DOHH2 (cell line): Measurements from ENCODE around the gene FKBP10.

Experiments
- H3F3A ChIP-seq: fragments of 200-600 bp; sonication (generic), shearing (Covaris generic); 2 replicates; pipeline ENCODE4 v1.6.0; 2016; ENCODE audit warnings: antibody characterized with exemption, mild to moderate bottlenecking; ENCODE audit not compliant: control insufficient read depth, insufficient read depth
- H3K27ac ChIP-seq: fragments of 200-600 bp; sonication (generic); 2 replicates; pipeline ENCODE4 v1.5.1; 2014; ENCODE audit warnings: low read depth, mild to moderate bottlenecking, low read length, moderate library complexity
- H3K27me3 ChIP-seq: fragments of 200-600 bp; sonication (generic); 2 replicates; pipeline ENCODE4 v1.6.1; 2014; ENCODE audit warnings: mild to moderate bottlenecking, low read length, mixed read lengths; ENCODE audit not compliant: control insufficient read depth
- H3K36me3 ChIP-seq: fragments of 200-600 bp; sonication (generic); 2 replicates; pipeline ENCODE4 v1.6.1; 2014; ENCODE audit warnings: mild to moderate bottlenecking, low read length, moderate library complexity, mixed read lengths; ENCODE audit not compliant: control insufficient read depth
- H3K4me1 ChIP-seq: fragments of 200-600 bp; sonication (generic); 2 replicates; pipeline ENCODE4 v1.6.1; 2014; ENCODE audit warnings: mild to moderate bottlenecking, low read length, mixed read lengths; ENCODE audit not compliant: control insufficient read depth
- H3K4me2 ChIP-seq: fragments of 200-600 bp; sonication (generic); 2 replicates; pipeline ENCODE4 v1.6.0; 2014; ENCODE audit warnings: mild to moderate bottlenecking, low read length, moderate library complexity
- H3K4me3 ChIP-seq: fragments of 200-600 bp; sonication (generic); 2 replicates; pipeline ENCODE4 v1.5.1; 2014; ENCODE audit warnings: mild to moderate bottlenecking, low read length, mixed read lengths
- H3K79me2 ChIP-seq: fragments of 200-600 bp; sonication (generic); 2 replicates; pipeline ENCODE4 v1.6.1; 2014; ENCODE audit warnings: mild to moderate bottlenecking, low read length, mixed read lengths; ENCODE audit not compliant: control insufficient read depth
- H3K9me2 ChIP-seq: fragments of 200-600 bp; sonication (generic); replicated peaks from 2 replicates; pipeline ENCODE4 v1.6.1; 2014; ENCODE audit warnings: mild to moderate bottlenecking, low read length, mixed read lengths; ENCODE audit not compliant: control insufficient read depth
- H3K9me3 ChIP-seq: fragments of 200-600 bp; sonication (generic); 2 replicates; pipeline ENCODE4 v1.6.1; 2014; ENCODE audit warnings: antibody characterized with exemption, low read length, mixed read lengths; ENCODE audit not compliant: control insufficient read depth, insufficient read depth
- H4K20me1 ChIP-seq: fragments of 200-600 bp; sonication (generic); 2 replicates; pipeline ENCODE4 v1.6.0; 2014; ENCODE audit warnings: low read depth, mild to moderate bottlenecking, antibody characterized with exemption, low read length, moderate library complexity; ENCODE audit not compliant: control insufficient read depth, insufficient read depth
- EZH2phosphoT487 ChIP-seq: fragments of 200-600 bp; sonication (generic); IDR thresholded peaks from 2 replicates; pipeline ENCODE4 v1.6.1; 2017; ENCODE audit warnings: borderline replicate concordance, mild to moderate bottlenecking, antibody characterized with exemption, low read length, moderate library complexity, mixed read lengths
- TF ChIP-seq, protein P1 (sequence below): fragments of 200-600 bp; sonication (generic); IDR thresholded peaks from one replicate; pipeline ENCODE4 v1.5.1; 2014; ENCODE audit warnings: antibody characterized with exemption, mild to moderate bottlenecking, low read depth, low read length; ENCODE audit not compliant: poor library complexity, severe bottlenecking

Gene FKBP10

DNA sequence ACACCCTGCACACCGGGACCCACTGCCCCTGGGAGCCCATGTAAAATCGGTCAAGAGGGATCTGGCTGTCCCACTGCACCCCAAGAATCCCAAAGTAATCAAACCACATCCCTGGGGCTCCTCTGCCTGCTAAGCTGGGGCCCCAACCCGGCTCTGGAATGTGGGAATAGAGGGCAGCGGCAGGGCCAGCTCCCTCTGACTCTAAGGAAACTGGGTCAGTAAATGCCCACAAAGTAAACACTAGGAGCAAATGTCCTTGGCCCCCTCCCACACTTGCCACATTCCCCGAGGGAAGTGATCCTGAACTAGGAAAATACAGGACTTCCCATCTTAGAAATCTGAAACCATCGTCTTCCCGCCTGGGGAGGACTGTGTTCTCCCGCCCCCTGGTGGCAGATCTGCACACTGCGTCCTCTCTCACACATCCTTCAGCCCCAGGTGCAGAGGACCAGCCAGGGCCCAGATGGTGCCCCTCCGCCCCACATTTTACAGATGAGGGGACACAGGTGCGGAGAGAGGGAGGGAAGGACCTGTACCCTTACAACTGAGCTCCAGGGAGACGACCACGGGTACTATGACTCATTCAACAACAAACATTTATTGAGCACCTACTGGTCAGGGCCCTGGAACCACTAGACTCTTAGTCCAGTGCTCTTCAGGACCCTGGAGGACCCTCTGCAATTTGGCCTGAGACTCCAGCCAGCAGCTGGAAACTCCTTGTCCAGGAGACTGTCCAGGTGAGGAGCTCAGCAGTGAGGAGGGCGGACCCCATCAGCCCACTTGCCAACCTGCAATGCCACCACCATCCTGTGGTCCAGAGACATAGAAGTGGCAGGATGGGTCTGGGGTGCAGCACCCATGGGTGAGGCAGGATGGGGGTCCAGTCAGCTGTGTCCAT, 11.2 kb upstream of the FKBP10 start:
- H4K20me1 ChIP-seq, result no peaks in the 10 kb centered on the region
- H3K9me3 ChIP-seq, result no peaks in the 10 kb centered on the region
- H3K79me2 ChIP-seq, result no peaks in the 10 kb centered on the region
- peak overlapping the region; percentile 23 for H3K4me2 ChIP-seq
- peaks cover 33% of the 10 kb centered on the region for H3K4me1 ChIP-seq
- no peak overlapping the region for H3K27ac ChIP-seq
- no peaks in the 10 kb centered on the region for H3K36me3 ChIP-seq
- H3K9me2 ChIP-seq, result no peaks in the 10 kb centered on the region
- TF ChIP-seq, protein P1, sequence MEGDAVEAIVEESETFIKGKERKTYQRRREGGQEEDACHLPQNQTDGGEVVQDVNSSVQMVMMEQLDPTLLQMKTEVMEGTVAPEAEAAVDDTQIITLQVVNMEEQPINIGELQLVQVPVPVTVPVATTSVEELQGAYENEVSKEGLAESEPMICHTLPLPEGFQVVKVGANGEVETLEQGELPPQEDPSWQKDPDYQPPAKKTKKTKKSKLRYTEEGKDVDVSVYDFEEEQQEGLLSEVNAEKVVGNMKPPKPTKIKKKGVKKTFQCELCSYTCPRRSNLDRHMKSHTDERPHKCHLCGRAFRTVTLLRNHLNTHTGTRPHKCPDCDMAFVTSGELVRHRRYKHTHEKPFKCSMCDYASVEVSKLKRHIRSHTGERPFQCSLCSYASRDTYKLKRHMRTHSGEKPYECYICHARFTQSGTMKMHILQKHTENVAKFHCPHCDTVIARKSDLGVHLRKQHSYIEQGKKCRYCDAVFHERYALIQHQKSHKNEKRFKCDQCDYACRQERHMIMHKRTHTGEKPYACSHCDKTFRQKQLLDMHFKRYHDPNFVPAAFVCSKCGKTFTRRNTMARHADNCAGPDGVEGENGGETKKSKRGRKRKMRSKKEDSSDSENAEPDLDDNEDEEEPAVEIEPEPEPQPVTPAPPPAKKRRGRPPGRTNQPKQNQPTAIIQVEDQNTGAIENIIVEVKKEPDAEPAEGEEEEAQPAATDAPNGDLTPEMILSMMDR, result peak; percentile 98
- no peak for TF ChIP-seq EZH2phosphoT487
- no peaks in the 10 kb centered on the region; the same call in 1 of the 2 replicates for H3K27me3 ChIP-seq
- no peaks in the 10 kb centered on the region for H3F3A ChIP-seq
- H3K4me3 ChIP-seq, result no peak overlapping the region

DNA sequence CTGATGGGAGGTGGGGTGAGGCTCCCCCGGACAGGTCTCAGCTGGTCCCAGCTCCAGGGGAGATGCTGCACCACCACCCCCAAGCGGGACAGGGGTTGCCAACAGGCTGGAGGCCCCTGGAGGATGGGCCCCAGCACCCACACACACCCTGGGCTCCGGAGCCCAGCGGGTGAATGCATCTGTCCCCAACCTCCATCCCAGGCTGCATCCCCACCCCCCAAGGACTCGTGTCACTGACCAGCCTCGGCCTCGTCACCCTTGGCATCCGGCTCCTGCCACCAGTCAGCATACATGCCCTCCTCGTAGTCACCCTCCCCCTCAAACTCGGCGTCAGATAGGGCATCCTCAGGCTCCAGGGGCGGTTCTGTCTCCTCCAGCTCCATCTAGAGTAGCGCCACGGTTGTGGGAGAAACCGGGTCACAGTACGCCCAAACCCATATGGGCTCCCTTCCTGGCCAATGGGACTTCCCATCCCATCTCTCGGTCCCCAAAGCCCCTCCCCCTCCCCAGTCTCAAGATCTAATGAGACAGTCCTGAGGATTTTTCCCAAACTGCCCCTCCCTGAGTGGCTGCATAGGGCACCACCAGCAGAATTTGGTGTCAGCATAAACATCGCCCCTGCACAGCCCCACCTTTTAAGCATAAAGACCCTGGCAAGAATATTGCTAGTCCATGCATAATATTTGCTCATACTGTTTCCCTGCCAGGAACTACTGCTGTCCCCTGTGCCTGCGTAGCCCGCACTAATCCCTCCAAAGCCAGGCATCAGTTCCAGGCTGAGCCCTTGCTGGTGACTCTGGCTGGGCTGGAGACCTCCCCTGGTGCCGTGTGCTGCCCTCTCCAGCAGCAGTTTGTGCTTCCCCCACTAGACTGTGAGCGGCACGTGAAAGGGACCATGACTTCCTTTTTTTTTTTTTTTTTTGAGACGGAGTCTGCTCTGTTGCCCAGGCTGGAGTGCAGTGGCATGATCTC, 9.5 kb upstream of the FKBP10 start:
- H3K27me3 ChIP-seq, result no peaks in the 10 kb centered on the region; the same call in 1 of the 2 replicates
- TF ChIP-seq, protein P1, result no peak
- TF ChIP-seq EZH2phosphoT487, result no peak
- no peak overlapping the region for H3K27ac ChIP-seq
- peaks cover 33% of the 10 kb centered on the region for H3K4me1 ChIP-seq
- H3K36me3 ChIP-seq, result no peaks in the 10 kb centered on the region
- H4K20me1 ChIP-seq, result no peaks in the 10 kb centered on the region
- H3F3A ChIP-seq, result no peaks in the 10 kb centered on the region
- H3K4me3 ChIP-seq, result peak overlapping the region; percentile 49
- no peaks in the 10 kb centered on the region for H3K9me2 ChIP-seq
- peak overlapping the region; percentile 58 for H3K4me2 ChIP-seq
- H3K9me3 ChIP-seq, result no peaks in the 10 kb centered on the region
- no peaks in the 10 kb centered on the region for H3K79me2 ChIP-seq

DNA sequence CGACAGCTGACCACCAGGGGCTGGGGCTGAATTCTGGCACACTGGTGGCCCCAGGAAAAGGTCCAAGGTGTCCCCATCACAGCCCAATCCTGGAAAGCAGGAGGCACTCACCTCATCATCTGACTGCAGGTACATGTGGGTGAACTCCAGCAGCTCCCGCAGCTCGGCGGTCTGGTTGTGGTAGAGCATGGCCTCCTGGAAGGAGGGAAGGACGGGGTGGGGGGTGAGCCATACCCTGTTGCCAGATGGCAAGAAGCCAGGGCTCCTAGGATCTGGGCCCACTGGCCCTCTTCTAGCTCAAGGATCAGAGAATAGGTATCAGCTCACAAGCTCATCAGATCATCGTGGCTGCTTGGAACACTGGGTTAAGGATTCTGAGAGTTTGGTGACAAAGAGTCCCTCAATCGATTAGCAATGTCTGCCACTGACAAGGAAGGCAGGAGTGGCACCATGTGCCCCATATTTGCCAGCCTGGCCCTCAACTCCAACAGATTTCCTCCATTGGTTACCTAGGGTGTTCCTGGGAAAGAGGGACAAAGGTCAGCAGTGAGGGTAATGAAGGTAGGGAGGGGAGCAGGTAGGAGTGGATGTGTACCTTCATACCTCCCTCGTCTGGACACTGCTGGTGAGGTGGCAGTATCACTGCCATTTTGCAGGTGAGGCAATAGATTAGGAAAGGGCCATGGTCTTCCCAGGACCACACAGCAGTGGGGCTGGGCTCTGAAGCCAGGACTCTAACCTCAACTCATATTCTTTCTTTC, 5.9 kb upstream of the FKBP10 start:
- no peak overlapping the region for H3K4me3 ChIP-seq
- H3K27ac ChIP-seq, result no peak overlapping the region
- no peaks in the 10 kb centered on the region for H4K20me1 ChIP-seq
- H3K79me2 ChIP-seq, result no peaks in the 10 kb centered on the region
- peaks cover 24% of the 10 kb centered on the region for H3K4me1 ChIP-seq
- no peaks in the 10 kb centered on the region for H3K9me2 ChIP-seq
- no peaks in the 10 kb centered on the region for H3K9me3 ChIP-seq
- H3K36me3 ChIP-seq, result no peaks in the 10 kb centered on the region
- no peaks in the 10 kb centered on the region for H3F3A ChIP-seq
- no peak for TF ChIP-seq EZH2phosphoT487
- TF ChIP-seq, protein P1, result no peak
- H3K27me3 ChIP-seq, result peaks cover 6% of the 10 kb centered on the region; the same call in 1 of the 2 replicates
- H3K4me2 ChIP-seq, result no peak overlapping the region
